Lower leg skin (tissue), 4 donors: ENCODE measurements around the gene ZNF43. TPM values are rescaled to one million over a fixed set of nuclear protein-coding genes. Genes with fewer than 3 reads are reported as not detected.
A peak's percentile ranks its signal among the peaks of the same experiment; 100 is the strongest.
"Not testable (repeated sequence)": the region's sequence is repeated elsewhere in the genome, so short reads cannot be mapped to it uniquely, and the experiment has no call there.

Experiments used
- DNase-seq, 2 donors: peaks; one replicate each; pipeline ENCODE4 v3.0.0-alpha.2; 2019; ENCODE audit warnings: low spot score in 2 of 2
- H3K4me3 ChIP-seq: fragments of 200-600 bp; sonication (generic); 2 replicates; pipeline ENCODE4 v1.5.1; 2017; ENCODE audit warnings: mild to moderate bottlenecking, low read depth; ENCODE audit not compliant: poor library complexity, severe bottlenecking
- CTCF ChIP-seq, 3 donors: fragments of 450-650 bp; IDR thresholded peaks; one replicate each; pipeline ENCODE4 v1.5.1; 2016; ENCODE audit warnings: antibody characterized with exemption in 3 of 3, mild to moderate bottlenecking in 3 of 3, moderate library complexity in 2 of 3
- POLR2A ChIP-seq, 2 donors: fragments of 450-650 bp; IDR thresholded peaks; one replicate each; pipeline ENCODE4 v1.6.1; 2016 to 2017; ENCODE audit warnings: antibody characterized with exemption in 2 of 2, mild to moderate bottlenecking in 1 of 2, moderate library complexity in 1 of 2
- WGBS, 2 donors: methylation state at CpG; one replicate each; pipeline ENCODE4 v1.1.5; 2018; 5-methylcytosine and 5-hydroxymethylcytosine counted together
- intact Hi-C: fragments of 100-400 bp; cut with DNase I; formaldehyde crosslinking; loops from one replicate; pipeline ENCODE4 v1.15.0; 2023; ENCODE audit warnings: low total_unique reads
- total RNA-seq, 4 donors: library from RNA; depleted of rRNA; stranded (reverse); fragments of >200 nt; gene quantifications; one replicate each; pipeline ENCODE4 v1.1.0, GENCODE V29; 2016

The ZNF43 gene
- total RNA-seq, 4 donors from 2014 or later, result 4.2 to 11.1 (median 8.8) TPM

- intact Hi-C loops, result no loop called here
- H3K4me3 ChIP-seq, result peak within 1 kb of the TSS; percentile 69
- peak; percentile 92 to 98 for DNase-seq
- WGBS, 2 donors, result 0% methylated on average over 24 to 35 of the region's 35 CpGs
- TF ChIP-seq CTCF (IDR thresholded peaks at IDR 0.05) (no peak), POLR2A (IDR thresholded peaks at IDR 0.05) (no peak)
Measured at GRCh38 chr19:21767065-21767800, 68.7 kb downstream of the ZNF43 start, which contains the start of gene ZNF100. Gene ZNF100, minus strand, starts transcription at chr19:21767579. Its CDS starts 150 bp downstream, at chr19:21767429.

GRCh38 chr19:21766705-21767064 is 69.3 kb downstream of the ZNF43 start:
- DNase-seq, result not testable (repeated sequence)

DNA sequence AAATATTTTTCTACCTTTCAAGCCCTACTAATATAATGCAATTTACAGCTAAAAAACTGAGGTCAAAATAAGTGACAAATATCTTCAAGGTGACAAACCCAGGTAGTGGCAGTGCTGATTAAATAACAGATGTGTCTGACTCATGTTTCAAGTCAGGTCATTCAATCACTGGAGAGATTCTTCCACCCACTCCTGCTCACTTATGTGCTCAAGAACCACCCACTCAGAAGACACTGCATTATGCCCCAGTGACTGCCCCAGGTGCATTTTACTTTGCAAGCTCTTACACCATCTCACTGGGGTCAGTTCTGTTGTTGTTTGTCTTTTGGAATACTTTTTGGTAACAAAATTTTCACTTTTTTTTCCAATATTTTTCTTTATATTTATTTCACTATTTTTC is 70.8 kb downstream of the ZNF43 start:
- TF ChIP-seq POLR2A (IDR thresholded peaks at IDR 0.05) (no peak), CTCF (IDR thresholded peaks at IDR 0.05) (no peak)
- DNase-seq, result no peak
- intact Hi-C loops, result no loop called here
- H3K4me3 ChIP-seq, result no peak overlapping the region

More at GRCh38 chr19:21766705-21767064, 69.3 kb downstream of the ZNF43 start:
- WGBS, 2 donors, result 1% methylated on average over 19 of the region's 19 CpGs
- intact Hi-C loops, result not testable (repeated sequence)
- peak overlapping the region; percentile 69 for H3K4me3 ChIP-seq

- 50 to 73% methylated on average over 2 of the region's 2 CpGs for WGBS, 2 donors
- intact Hi-C loops, H3K4me3 ChIP-seq, DNase-seq: not testable (repeated sequence)
Measured at GRCh38 chr19:21761547-21761946, 74.4 kb downstream of the ZNF43 start.

DNA sequence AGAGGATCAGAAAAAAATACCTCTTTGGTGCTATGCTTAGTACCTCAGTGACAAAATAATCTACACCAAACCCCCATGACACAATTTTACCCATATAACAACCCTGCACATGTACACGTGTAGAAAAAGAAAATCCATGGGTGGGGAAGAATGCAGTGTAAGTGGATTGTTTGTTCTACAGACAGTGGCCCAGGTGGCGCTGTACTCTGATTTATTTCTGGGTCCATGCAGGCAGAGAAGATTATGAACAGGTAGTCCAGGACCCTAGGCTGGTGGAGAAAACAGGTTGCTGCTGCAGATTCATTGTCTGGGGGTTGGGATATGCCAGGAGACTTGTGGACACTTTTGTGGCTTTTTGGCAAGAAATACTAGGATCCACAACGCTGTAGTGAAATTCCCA is 77.7 kb downstream of the ZNF43 start:
- TF ChIP-seq CTCF (IDR thresholded peaks at IDR 0.05), result no peak
- TF ChIP-seq POLR2A (IDR thresholded peaks at IDR 0.05), result no peak
- no peak for DNase-seq
- intact Hi-C loops, result no loop called here
- no peak overlapping the region for H3K4me3 ChIP-seq
- WGBS, 2 donors, result 80 to 92% methylated on average over 3 of the region's 3 CpGs

DNA sequence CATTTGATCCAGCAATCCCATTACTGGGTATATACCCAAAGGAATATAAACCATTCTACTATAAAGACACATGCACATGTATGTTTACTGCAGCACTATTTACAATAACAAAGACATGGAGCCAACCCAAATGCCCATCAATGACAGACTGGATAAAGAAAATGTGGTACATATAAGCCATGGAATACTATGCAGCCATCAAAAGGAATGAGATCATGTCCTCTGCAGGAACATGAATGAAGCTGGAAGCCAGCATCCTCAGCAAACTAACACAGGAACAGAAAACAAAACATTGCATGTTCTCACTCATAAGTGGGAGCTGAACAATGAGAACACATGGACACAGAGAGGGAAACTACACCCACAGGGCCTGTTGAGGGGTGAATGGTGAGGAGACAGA is 80.4 kb downstream of the ZNF43 start:
- H3K4me3 ChIP-seq, intact Hi-C loops, DNase-seq: not testable (repeated sequence)

Other genes with a start within 250 kb of the ZNF43 start
- 1 to 10 TPM; 1.4 to 4.7 (median 3.1) TPM for gene ZNF100, start 68.6 kb downstream of the ZNF43 start, total RNA-seq
- gene ZNF208, start 174.8 kb upstream of the ZNF43 start, total RNA-seq, result 1 to 10 TPM in 1 of 4 donors, under 1 TPM in 2, not detected in 1; 0.84 to 2.0 (median 0.88) TPM
- gene ZNF257, start 216.3 kb upstream of the ZNF43 start, total RNA-seq, result 1 to 10 TPM in 3 of 4 donors, under 1 TPM in 1; 0.21 to 2.5 (median 1.7) TPM